Esophagus muscularis mucosa (tissue), 4 donors: ENCODE data around the gene AIP.

Source experiments
- CTCF ChIP-seq, 3 experiments: fragments of 200-600 bp in 2 of 3; fragments of 450-650 bp in 1 of 3; sonication (generic) in 2 of 3; IDR thresholded peaks; one replicate each; pipeline ENCODE4 v1.5.1; 2017 to 2019; ENCODE audit warnings: antibody characterized with exemption in 3 of 3, mild to moderate bottlenecking in 2 of 3, moderate library complexity in 1 of 3
- EP300 ChIP-seq: sonication (generic); formaldehyde crosslinking; IDR thresholded peaks from one replicate; pipeline ENCODE4 v1.6.1; 2017; ENCODE audit warnings: antibody characterized with exemption
- POLR2A ChIP-seq: fragments of 450-650 bp; IDR thresholded peaks from one replicate; pipeline ENCODE4 v1.6.1; 2017; ENCODE audit warnings: antibody characterized with exemption, moderate library complexity, mild to moderate bottlenecking, low read depth
- POLR2AphosphoS5 ChIP-seq, 2 donors: sonication (generic); formaldehyde crosslinking; IDR thresholded peaks; one replicate each; pipeline ENCODE4 v1.6.1; 2017; ENCODE audit warnings: antibody characterized with exemption in 2 of 2

GRCh38 chr11:67499808-67500483 lies 17.1 kb downstream of the AIP start:
- TF ChIP-seq EP300: no peak
- no peak for TF ChIP-seq CTCF (IDR thresholded peaks at IDR 0.05)
- no peak for TF ChIP-seq POLR2AphosphoS5 (IDR thresholded peaks at IDR 0.05)
- no peak for TF ChIP-seq POLR2A
